GM21619 (cell line): ENCODE measurements around the gene NKIRAS2.

Experiments
- ATAC-seq: cut with Tn5 transposase; IDR thresholded peaks from one replicate; pipeline ENCODE4 v1.9.1; 2021; ENCODE audit not compliant: unreplicated experiment

The NKIRAS2 gene

DNA sequence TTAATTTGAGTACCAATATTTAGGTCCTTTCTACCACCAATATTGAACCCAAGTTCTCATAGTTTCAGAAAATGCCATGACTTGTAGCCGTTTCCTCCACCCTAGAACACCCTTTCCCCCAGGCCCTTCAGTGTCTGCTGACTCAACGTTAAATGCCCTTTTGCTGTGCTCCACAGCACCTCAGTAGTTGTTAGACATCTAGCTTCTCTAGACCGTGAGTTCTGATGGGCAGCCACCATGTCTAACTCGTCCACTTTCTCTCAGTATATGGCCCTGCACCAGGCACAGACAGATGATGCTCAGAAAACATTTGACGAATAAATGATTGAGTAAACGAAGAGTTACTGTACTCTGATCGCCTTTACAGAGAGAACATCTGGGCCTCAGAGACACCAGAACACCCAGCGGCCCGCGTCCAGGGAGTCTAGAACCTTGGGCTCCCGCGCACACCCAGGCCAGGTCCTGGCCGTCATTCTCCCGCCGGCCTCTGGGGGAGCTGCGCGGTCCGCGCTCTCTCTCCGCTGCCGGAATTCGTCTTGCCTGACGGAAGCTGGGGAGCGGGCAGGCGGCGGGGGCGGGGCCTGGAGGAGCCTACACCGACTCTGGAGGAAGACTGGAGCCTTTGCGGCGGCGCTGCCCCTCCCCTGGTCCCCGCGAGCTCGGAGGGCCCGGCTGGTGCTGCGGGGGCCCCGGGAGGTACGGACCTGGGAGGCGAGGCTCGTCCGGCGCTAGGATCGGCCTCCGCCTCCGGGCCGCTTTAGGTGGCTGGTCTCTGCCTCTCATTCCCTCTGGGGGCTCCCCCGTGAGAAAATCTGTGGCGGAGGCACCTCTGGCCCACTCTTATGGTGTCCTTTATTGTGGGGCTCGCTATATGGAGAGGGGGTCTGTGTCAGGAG is at the start of gene NKIRAS2:
Gene NKIRAS2, plus strand, starts transcription at position 582 of the 896 bp plus-strand sequence. CDS start 1,488 bp downstream, outside the sequence.
- peak; percentile 44 for ATAC-seq

DNA sequence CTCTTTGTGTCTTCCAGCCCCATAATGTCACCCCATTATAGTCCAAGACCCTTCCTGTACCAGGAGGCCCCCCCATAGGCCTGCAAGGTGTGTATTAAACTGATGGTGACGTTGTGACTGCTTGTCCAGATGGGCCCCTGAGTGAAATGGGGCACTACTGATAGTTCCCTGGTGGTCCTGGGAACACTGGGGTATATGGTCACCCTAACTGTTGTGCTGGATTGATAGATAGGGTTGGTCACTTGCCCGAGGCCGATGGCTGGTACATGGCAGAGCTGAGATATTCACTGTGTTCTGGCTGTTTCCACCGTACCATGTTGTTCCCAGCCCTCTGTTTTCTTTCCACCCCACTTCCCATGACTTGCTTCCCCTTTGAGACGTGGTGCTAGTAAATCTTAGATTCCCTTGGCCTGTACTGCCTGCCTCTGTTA is 49.0 kb upstream of the NKIRAS2 start:
- no peak for ATAC-seq

DNA sequence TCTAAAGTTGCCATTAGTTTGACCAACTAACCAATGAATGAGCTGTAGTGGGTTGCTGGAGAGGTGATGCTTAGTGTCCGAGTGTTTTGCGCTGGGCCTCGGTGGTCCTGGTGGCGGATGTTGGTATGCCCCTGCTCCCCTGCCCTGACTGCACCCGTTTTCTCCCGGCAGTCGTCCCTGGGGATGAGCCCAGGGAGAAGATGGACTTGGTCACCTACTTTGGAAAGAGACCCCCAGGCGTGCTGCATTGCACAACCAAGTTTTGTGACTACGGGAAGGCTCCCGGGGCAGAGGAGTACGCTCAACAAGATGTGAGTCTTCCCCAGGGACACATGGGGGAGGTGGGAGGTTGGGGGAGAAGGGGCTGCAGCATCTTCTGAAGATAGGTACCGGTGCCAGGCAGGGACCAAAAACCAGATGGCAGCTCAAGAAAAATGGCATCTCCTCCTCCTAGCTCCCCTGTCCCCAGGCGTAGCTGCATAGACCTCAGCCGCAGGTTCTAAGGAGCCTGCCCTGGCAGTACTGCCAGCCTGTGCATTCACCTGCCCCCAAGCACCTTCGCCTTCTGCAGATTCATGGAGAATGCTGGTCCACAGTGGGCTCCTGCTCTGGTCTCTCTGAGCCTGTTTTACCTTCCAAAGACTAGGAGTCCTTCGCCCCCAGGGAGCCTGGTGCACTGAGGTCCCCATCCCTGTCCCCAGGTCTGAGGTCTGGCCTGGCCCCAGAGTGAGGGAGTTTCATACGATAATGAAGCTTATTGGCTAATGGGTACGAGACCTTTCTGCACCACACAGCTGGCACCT is 48.0 kb upstream of the NKIRAS2 start:
- no peak for ATAC-seq

DNA sequence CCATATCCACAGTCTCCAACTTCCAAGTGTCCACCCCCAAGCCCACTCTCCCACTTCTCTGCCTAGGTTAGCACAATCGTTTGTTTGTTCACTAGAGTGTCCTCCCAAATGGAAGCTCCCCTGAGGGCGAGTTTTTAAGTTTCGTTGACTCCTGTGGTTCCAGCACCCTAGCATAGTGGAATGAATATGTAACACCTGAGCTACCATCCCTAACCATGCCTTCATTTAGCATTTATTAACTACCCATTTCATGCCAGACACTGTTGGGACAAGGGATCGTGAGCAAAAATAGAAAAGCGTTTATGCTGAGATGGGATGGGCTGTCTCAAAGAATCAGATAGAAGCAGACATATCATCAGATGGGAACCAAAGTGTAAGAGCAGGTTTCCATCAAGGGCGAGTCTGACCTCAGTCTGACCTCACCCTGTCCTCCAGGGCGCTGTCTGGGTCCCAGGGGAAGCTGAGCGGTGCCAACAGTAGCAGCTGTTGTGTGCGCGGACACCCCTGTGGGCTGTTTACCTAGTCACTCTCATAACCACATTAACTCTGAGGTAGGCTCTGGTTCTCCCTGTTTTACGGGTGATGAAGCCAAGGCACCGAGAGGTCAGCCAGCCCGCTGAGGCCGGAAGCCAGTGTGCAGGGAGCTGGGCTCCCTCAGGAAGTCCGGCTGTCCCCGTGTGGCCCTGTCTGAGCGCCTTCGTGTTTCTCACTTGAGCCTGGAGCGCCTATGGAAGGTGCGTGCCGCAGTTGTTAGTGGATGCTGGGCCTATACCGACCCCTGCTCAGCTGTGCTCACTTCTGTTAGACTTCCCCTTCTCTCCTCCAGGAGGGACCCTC is 47.1 kb upstream of the NKIRAS2 start:
- peak; percentile 43 for ATAC-seq

DNA sequence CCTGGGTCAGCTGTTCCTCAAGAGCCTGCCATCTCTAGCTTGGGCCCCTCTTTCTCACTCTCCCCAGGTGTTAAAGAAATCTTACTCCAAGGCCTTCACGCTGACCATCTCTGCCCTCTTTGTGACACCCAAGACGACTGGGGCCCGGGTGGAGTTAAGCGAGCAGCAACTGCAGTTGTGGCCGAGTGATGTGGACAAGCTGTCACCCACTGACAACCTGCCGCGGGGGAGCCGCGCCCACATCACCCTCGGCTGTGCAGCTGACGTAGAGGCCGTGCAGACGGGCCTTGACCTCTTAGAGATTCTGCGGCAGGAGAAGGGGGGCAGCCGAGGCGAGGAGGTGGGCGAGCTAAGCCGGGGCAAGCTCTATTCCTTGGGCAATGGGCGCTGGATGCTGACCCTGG is 46.5 kb upstream of the NKIRAS2 start:
- ATAC-seq: no peak

DNA sequence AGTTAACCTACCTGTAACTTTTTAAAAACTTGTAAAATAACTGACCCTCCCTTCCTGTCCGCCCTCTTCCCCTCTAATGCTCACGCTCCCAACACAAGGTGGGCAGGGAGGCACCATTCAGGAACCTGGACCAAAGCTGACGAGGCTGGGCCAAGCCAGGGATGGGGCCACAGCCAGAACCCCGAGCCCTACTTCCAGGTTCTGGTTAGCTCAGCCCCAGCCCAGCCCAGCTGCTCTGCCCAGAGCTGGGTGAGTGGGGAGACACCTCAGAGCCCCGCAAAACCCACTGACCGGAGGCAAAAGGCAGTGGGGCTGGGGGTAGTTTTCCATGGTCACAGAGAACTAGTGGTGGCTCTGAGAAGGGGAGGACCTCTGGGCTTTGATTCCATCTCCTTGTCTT is 45.9 kb upstream of the NKIRAS2 start:
- ATAC-seq: no peak

DNA sequence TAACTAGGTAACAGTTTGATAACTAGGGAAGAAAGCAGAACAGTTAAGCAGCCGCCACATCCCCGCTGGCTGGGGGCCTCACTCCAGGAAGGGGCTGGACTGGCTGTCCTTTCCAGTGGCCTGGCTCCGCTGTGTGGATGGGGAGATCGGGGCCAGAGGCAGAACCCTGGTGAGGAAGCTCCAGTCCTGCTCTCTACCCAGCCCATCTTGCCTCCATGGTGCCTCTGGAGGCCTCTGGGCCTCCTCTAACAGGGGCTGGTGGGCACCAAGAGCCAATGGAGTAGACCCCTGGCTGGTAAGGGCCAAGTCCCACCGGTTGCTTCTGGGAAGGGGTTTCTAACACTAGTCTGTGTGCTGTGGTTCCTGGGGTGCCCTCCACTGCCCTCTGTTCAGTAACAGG is 45.2 kb upstream of the NKIRAS2 start:
- ATAC-seq: no peak

DNA sequence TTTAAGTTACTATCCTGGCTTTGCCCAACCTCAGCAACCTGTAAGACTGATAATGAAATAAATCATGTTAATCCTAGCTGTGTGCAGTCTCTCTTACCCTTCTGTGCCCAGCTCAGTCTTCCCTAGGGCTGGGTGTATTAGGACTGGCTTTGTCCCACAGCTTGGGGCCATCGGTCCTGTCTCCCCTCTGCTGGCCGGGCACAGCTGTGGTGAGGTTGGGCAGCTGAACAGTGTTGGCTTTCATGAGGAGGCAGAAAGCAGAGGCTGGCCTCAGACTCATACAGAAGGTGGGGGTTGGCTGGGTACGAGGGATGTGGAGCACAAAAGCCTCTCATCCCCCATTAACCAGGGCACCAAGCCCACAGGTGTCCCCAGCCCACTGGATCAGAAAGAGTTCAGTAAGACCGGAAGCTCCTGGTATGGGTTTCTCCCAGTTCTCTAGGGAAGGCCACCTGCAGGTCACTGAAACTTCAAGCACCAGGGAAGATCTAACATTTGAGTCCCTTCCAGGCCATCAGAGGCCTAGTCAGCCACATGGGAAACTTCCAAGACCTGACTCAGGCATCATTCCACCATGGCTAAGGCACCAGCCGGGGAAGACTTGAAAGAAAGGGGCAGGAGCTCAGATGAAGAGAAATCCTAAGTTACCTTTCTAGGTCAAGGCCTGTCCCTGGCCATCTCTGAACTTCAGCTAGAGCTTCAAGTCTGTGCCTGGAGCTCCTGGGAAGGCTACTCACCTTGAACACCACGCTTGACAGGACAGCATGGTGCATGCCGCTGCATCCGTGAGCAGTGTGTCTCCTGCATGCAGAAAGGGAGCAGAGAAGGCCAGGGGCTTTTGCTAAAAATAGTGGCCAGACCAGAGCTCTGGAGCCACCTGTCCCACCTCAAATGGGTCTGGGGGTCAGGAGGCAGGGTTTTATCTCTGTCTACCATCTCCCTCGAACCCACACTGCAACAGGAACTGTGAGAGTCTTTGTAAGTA is 44.5 kb upstream of the NKIRAS2 start:
- ATAC-seq: no peak

DNA sequence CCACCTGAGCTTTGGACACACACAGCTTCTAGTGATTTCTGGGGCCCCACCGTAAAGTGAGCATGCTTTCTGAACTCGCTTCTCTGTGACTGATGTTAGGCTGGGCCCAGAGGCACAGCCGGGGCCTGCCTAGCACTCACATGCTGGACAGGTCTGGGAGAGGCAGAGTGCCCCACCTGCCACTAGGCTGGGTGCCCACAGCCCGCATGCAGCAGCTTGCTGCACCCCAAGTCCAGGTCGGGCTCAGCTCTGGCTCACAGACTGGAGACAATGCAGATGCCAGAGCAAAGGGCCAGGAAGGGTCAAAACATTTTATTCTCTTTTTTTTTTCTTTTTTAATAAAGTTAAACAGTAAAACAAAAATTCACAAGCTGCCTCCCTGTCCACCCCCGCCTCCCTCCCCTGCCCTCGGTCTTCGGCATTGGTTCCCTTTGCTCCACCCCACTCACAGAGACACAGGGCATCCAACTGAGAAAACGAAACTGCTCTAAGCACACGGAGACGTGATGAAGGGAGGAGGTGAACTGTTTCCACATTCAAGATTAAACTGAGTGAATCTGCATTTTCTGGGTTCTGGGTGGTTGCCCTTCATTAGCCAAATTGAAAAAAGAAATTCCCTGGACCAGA is 43.6 kb upstream of the NKIRAS2 start:
- no peak for ATAC-seq

DNA sequence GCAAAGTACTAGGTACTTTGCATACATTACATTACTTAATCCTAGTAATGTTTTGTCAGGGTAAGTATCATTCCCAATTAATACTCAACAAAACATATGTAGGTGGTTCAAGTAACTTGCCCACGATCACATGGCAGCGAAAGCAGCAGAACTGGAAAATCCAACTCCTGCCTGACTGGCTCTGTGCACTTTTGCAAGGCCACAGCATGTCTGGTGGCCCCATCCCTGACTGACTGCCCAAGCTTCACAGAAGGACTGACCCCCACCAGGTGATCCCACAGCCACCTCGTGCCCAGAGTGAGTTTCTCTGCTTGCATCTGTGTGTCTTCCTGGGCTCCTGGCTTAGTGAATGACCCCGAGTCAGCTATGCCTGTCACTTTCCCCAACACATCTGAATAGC is 41.9 kb upstream of the NKIRAS2 start:
- no peak for ATAC-seq

DNA sequence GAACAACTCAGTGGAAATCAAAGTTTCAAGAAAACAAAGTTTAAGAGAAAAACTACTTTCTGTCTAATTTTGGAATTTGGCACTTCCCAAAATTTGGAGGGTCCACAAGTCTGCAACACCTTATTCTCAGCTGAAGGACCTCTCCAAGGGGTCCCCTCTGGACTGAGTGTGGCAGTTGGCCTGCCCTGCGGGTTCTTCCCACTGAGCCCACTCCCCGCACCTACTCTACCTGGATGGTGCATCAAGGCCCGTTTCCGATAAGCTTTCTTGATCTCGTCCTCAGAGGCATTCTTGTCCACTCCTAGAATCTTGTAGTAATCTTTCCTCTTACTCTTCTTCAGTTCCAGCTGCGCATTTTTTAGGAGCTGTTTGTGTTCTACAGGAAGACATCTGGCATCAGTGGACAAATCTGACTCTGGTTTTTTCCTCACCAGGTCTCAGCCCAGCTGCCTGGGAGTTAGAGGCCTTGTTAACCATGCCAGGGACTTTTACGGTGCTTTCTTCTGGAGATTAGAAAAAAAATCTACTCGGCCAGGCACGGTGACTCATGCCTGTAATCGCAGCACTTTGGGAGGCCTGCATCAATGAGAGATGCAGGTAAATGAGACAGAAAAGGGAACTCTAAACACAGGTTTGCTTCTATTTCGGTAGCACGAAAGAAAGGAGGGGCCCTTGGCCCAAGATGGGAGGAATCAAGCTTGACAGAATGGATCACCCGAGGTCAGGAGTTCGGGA is 37.7 kb upstream of the NKIRAS2 start:
- ATAC-seq: no peak

DNA sequence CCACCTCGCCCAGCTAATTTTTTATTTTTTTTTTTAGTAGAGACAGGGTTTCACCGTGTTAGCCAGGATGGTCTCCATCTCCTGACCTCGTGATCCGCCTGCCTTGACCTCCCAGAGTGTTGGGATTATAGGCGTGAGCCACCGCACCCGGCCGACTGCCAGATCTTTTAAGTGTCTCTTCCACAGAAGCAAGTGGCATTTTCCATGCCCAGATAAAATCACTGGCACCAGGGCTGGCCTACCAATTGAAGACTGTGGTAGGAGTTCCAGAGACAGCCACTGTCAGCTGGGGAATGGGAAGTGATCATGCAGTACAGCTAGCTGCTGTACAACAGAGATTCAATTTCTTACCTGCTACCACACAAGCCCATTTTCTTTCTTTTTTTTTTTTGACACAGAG is 35.4 kb upstream of the NKIRAS2 start:
- ATAC-seq: no peak

DNA sequence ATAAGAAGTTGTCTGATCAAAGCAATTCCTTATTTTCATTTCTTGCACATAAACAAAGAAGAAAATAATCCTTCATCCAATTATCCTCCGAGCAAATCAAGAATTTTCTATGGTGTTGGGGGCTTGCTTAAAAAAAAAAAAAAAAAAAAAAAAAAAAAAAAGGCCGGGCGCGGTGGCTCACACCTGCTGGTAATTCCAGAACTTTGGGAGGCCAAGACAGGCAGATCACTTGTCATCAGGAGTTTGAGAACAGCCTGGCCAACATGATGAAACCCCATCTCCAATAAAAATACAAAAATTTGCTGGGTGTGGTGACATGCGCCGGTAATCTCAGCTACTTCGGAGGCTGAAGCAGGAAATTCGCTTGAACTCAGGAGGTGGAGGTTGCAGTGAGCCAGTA is 34.0 kb upstream of the NKIRAS2 start:
- no peak for ATAC-seq

DNA sequence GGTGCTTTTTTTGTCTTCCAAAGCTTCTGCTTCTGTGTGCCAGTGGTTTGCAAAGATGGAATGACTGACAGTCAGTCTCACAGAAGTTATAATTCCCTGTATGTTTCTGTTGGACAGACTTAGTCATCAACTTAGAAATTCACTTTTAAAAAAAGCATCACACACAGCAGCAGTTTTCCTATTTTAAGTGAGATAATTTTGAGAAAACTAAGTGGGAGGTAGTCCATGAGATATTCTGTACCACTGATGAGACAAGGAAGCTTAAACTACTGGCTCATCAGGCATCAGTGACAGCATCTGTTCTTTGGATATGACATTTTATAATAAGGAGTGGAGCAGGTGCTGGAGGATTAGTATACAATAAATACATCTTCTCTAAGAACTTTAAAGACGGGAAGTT is 33.3 kb upstream of the NKIRAS2 start:
- ATAC-seq: no peak

DNA sequence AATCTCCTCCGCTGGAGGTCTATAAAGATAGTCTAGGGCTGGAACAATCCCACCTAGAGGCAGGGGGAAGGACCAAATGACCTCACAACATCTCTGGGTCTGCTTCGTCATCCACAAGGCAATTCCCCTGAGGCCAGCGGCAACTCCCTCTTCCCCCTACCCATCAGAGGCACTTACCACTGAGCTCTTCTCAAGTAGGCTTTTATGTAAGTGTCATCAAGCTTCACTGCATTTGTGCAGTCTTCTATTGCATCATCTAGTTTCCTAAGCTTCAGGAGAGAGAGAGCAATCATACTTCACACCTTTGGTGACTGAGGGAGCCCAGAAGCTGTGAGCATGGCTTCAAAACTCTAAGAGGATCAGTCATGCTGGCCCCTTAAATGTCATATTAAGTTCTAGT is 32.2 kb upstream of the NKIRAS2 start:
- no peak for ATAC-seq

DNA sequence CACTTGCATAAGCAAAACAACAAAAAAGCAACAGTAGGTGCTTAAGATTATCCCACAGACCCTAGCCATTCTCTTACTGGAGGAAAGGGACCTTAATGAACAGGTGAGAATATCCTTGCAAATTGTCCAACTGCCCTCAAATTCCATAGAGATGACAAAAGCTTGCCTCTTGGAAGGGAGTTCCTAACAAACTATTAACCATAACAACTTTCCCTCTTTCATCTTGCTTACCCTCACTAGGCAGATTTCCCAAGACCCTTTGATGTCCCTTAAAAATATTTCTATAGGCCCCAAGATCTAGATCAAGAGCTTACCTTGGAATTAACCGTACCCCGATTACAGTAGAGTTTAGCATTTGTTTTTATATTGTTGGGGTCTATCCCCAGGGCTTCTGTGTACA is 31.5 kb upstream of the NKIRAS2 start:
- no peak for ATAC-seq

DNA sequence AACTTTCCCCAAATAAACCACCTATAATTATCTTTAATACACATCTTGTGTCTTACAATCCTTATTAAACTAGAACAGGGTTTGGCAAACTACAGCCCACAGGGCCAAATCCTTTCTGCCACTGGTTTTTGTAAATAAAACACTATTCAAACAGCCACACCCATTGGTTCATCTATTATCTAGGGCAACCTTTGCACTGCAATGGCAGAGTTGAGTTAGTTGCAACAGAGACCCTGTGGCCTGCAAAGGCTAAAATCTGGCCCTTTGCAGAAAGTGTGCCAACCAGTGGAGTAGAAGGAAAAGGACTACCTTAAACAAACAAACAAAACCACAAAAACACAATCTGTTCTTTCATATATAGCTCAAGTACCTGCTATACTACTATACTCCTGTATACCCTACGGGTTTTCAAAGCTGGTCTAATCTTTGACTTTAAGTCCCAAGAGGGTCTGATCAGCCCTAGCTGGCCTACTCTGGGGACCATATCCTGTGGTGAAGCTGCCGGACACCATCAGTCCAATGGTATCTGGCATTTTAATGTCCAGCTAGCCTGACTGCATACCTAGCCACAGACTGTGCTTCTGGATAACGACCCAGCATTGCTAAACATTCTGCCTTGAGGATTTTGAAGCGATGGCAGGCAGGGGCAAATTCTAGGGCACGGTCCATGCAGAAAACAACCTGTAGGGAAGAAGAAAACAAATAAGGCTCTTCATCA is 30.0 kb upstream of the NKIRAS2 start:
- ATAC-seq: no peak

DNA sequence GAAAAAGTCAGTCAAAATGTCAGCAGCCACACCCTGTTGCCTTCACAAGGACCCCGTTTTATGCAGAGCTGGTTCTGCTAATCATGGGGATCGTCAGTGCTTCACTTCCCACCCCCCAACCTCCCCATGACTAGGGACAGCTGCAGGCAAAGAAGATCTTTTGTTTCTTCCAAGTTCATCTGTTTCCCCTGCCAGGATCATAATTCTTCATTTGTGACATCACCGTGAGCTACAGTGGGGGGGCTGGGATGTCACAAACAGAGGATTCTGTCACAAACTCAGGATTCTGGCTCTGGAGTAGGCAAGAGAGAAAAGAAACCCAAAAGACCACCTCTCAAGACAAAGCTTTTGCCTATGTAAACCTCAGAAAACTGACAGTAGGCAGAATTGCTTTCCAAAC is 27.3 kb upstream of the NKIRAS2 start:
- no peak for ATAC-seq
